C4-2B (cell line): ENCODE measurements around the gene PTX4.
"Not testable (repeated sequence)": the region's sequence is repeated elsewhere in the genome, so short reads cannot be mapped to it uniquely, and the experiment has no call there.

Experiments
- ZFX ChIP-seq: fragments of 450-650 bp; IDR thresholded peaks from 2 replicates; pipeline ENCODE4 v1.6.1; 2017
- TF ChIP-seq, protein P1 (sequence below): fragments of 450-650 bp; conservative IDR thresholded peaks from 2 replicates; pipeline ENCODE4 v1.5.1; 2017; ENCODE audit warnings: mild to moderate bottlenecking

- TF ChIP-seq, protein P1, sequence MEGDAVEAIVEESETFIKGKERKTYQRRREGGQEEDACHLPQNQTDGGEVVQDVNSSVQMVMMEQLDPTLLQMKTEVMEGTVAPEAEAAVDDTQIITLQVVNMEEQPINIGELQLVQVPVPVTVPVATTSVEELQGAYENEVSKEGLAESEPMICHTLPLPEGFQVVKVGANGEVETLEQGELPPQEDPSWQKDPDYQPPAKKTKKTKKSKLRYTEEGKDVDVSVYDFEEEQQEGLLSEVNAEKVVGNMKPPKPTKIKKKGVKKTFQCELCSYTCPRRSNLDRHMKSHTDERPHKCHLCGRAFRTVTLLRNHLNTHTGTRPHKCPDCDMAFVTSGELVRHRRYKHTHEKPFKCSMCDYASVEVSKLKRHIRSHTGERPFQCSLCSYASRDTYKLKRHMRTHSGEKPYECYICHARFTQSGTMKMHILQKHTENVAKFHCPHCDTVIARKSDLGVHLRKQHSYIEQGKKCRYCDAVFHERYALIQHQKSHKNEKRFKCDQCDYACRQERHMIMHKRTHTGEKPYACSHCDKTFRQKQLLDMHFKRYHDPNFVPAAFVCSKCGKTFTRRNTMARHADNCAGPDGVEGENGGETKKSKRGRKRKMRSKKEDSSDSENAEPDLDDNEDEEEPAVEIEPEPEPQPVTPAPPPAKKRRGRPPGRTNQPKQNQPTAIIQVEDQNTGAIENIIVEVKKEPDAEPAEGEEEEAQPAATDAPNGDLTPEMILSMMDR, result not testable (repeated sequence)
- not testable (repeated sequence) for TF ChIP-seq ZFX
Measured at GRCh38 chr16:1478937-1479336, 9.8 kb downstream of the PTX4 start.
